K562 (cell line): Measurements from ENCODE around the gene CNNM2.

Experiments
- CTCF ChIP-seq, 3 experiments: IDR thresholded peaks in 2 of 3; conservative IDR thresholded peaks in 1 of 3; 2 replicates each; pipeline ENCODE4 v1.5.1; 2011 to 2012; ENCODE audit warnings: low read length in 3 of 3, mild to moderate bottlenecking in 3 of 3, control low read depth in 2 of 3, improper control_type of control experiment in 1 of 3, inconsistent platforms in 1 of 3, low read depth in 1 of 3, mixed read lengths in 1 of 3, moderate library complexity in 1 of 3; ENCODE audit not compliant: insufficient read depth in 2 of 3
- EZH2 ChIP-seq: IDR thresholded peaks from 2 replicates; pipeline ENCODE4 v1.6.1; 2012; ENCODE audit warnings: low read depth, mild to moderate bottlenecking, inconsistent platforms, low read length, borderline replicate concordance
- KAT2B ChIP-seq: IDR thresholded peaks from one replicate; pipeline ENCODE4 v1.6.1; 2012; ENCODE audit warnings: low read depth, mild to moderate bottlenecking, control low read depth, inconsistent platforms, low read length, moderate library complexity
- MECOM ChIP-seq: fragments of 250-450 bp; sonication (Bioruptor Pico); IDR thresholded peaks from 2 replicates; pipeline ENCODE4 v1.8.0; 2022; ENCODE audit warnings: inconsistent platforms
- RB1 ChIP-seq: fragments of 450-650 bp; IDR thresholded peaks from 2 replicates; pipeline ENCODE4 v1.6.1; 2017; ENCODE audit warnings: low read depth, mild to moderate bottlenecking

- TF ChIP-seq KAT2B (no peak), EZH2 (no peak), RB1 (no peak), MECOM (no peak), CTCF (IDR thresholded peaks at IDR 0.05 in 2 of 3, conservative IDR thresholded peaks at IDR 0.05 in 1 of 3; ENCODE audit: insufficient read depth in 2 of 3, low read depth in 1 of 3, low read length in 3 of 3) (peak in 2 of 3 experiments; percentile 6 to 32; a peak in 2 of 6 replicates)
Measured at GRCh38 chr10:103067956-103068355, 149.9 kb downstream of the CNNM2 start.
